K562 (cell line): Measurements from ENCODE around the gene FRA10AC1. TPM values are rescaled to one million over a fixed set of nuclear protein-coding genes. Genes with fewer than 3 reads are reported as not detected.

Source experiments
- CXXC5 ChIP-seq: fragments of 250-450 bp; sonication (Bioruptor Pico); IDR thresholded peaks from 2 replicates; pipeline ENCODE4 v1.8.0; 2022; ENCODE audit warnings: inconsistent platforms, mild to moderate bottlenecking, moderate library complexity
- DIDO1 ChIP-seq: fragments of 450-650 bp; IDR thresholded peaks from 2 replicates; pipeline ENCODE4 v1.6.1; 2016; ENCODE audit warnings: low read depth, missing biosample characterization, missing genetic modification characterization
- E2F3 ChIP-seq: fragments of 250-450 bp; sonication (Bioruptor Pico); IDR thresholded peaks from 2 replicates; pipeline ENCODE4 v1.4.0; 2020; ENCODE audit warnings: mild to moderate bottlenecking
- ETV5 ChIP-seq: sonication (generic); formaldehyde crosslinking; IDR thresholded peaks from 2 replicates; pipeline ENCODE4 v1.4.0; 2020; ENCODE audit warnings: low read depth, mild to moderate bottlenecking, missing genetic modification reagents
- FOXM1 ChIP-seq, 2 experiments: fragments of 450-650 bp in 1 of 2; sonication (generic) in 1 of 2; formaldehyde crosslinking in 1 of 2; IDR thresholded peaks; 2 replicates each; pipeline versions ENCODE4 v1.6.1 to v1.9.0; 2017 to 2022; ENCODE audit warnings: low read depth in 2 of 2, mild to moderate bottlenecking in 2 of 2, missing genetic modification reagents in 1 of 2, moderate library complexity in 1 of 2
- GATAD2A ChIP-seq: fragments of 450-650 bp; IDR thresholded peaks from 2 replicates; pipeline ENCODE4 v1.6.1; 2017
- HDAC2 ChIP-seq: fragments of 450-650 bp; IDR thresholded peaks from 2 replicates; pipeline ENCODE4 v1.6.1; 2016; ENCODE audit warnings: mild to moderate bottlenecking
- HNRNPL ChIP-seq: fragments of 200-400 bp; formaldehyde crosslinking; IDR thresholded peaks from 2 replicates; pipeline ENCODE4 v1.6.1; 2017; ENCODE audit warnings: low read depth, mild to moderate bottlenecking, low read length
- KDM5B ChIP-seq: fragments of 200-600 bp; sonication (generic); IDR thresholded peaks from 2 replicates; pipeline ENCODE4 v1.6.1; 2012; ENCODE audit warnings: low read depth, mild to moderate bottlenecking, moderate library complexity, low read length, control low read depth, inconsistent platforms; ENCODE audit not compliant: insufficient replicate concordance
- L3MBTL2 ChIP-seq: fragments of 450-650 bp; IDR thresholded peaks from 2 replicates; pipeline ENCODE4 v1.6.1; 2016; ENCODE audit warnings: mild to moderate bottlenecking, moderate library complexity
- NCOA1 ChIP-seq: fragments of 450-650 bp; IDR thresholded peaks from 2 replicates; pipeline ENCODE4 v1.6.1; 2016; ENCODE audit warnings: low read depth
- NFIC ChIP-seq: fragments of 450-650 bp; IDR thresholded peaks from 2 replicates; pipeline ENCODE4 v1.6.1; 2017; ENCODE audit warnings: mild to moderate bottlenecking, inconsistent platforms
- POLR2G ChIP-seq: fragments of 200-400 bp; formaldehyde crosslinking; IDR thresholded peaks from 2 replicates; pipeline ENCODE4 v1.6.1; 2017; ENCODE audit warnings: low read depth, mild to moderate bottlenecking, antibody characterized with exemption, low read length, moderate library complexity
- RBM25 ChIP-seq: fragments of 200-400 bp; formaldehyde crosslinking; IDR thresholded peaks from 2 replicates; pipeline ENCODE4 v1.6.1; 2018; ENCODE audit warnings: low read length, low read depth, moderate library complexity; ENCODE audit not compliant: severe bottlenecking
- SUPT5H ChIP-seq: fragments of 450-650 bp; IDR thresholded peaks from 2 replicates; pipeline ENCODE4 v1.6.1; 2016
- TBP ChIP-seq: optimal IDR thresholded peaks from 2 replicates; pipeline ENCODE3; 2011; ENCODE audit warnings: low read depth, low read length, improper control_type of control experiment
- XRCC5 ChIP-seq: fragments of 200-400 bp; formaldehyde crosslinking; IDR thresholded peaks from 2 replicates; pipeline ENCODE4 v1.6.1; 2017; ENCODE audit warnings: low read depth, mild to moderate bottlenecking, low read length
- ZKSCAN1 ChIP-seq: fragments of 150-350 bp; IDR thresholded peaks from 2 replicates; pipeline ENCODE4 v1.6.1; 2016; ENCODE audit warnings: low read depth, low read length
- ZNF561 ChIP-seq: fragments of 450-650 bp; formaldehyde crosslinking; conservative IDR thresholded peaks from 2 replicates; pipeline ENCODE4 v1.4.0; 2020; ENCODE audit warnings: mild to moderate bottlenecking, moderate library complexity
- polyA plus RNA-seq, 8 experiments: library from polyadenylated mRNA; depleted of rRNA in 4 of 8; stranded (reverse) in 5 of 8; unstranded in 3 of 8; fragments of >200 nt; fragmentation: Nextera tagmentation in 2 of 8; fragmentation: Illumina TruSeq in 1 of 8; extraction: Ambion mirVana in 2 of 8; extraction: Trizol in 1 of 8; gene quantifications; 2 replicates each; pipeline versions ENCODE4 v1.2.1 to v1.2.3, GENCODE V29; 2011 to 2014; ENCODE audit warnings: inconsistent platforms in 1 of 8, missing spikeins in 1 of 8
- total RNA-seq, 7 experiments: library from RNA; depleted of rRNA in 6 of 7; stranded (reverse); fragments of >200 nt in 6 of 7; fragmentation: Illumina TruSeq in 2 of 7; extraction: Trizol in 2 of 7; gene quantifications; 2 replicates each; pipeline versions ENCODE4 v1.2.1 to v1.2.3, GENCODE V29; 2011 to 2021; ENCODE audit warnings: low replicate concordance in 1 of 7
- TF ChIP-seq, protein P1 (sequence below), 3 experiments: fragments of 200-800 bp in 1 of 3; fragments of 250-450 bp in 1 of 3; fragments of 450-650 bp in 1 of 3; sonication (Bioruptor Pico) in 1 of 3; sonication (Bioruptor generic) in 1 of 3; formaldehyde crosslinking in 1 of 3; IDR thresholded peaks; 2 replicates each; pipeline versions ENCODE4 v1.6.1 to v1.8.0; 2016 to 2022; ENCODE audit warnings: mild to moderate bottlenecking in 2 of 3, missing genetic modification characterization in 2 of 3, missing compliant biosample characterization in 1 of 3, moderate library complexity in 1 of 3
- TF ChIP-seq, protein P2 (sequence below): sonication (generic); formaldehyde crosslinking; IDR thresholded peaks from 2 replicates; pipeline ENCODE4 v1.8.1; 2023; ENCODE audit warnings: mild to moderate bottlenecking, missing genetic modification reagents, moderate library complexity
- TF ChIP-seq, protein P3 (sequence below): fragments of 450-650 bp; formaldehyde crosslinking; conservative IDR thresholded peaks from 2 replicates; pipeline ENCODE4 v1.4.0; 2022; ENCODE audit warnings: mild to moderate bottlenecking, missing genetic modification characterization

FRA10AC1 gene
- total and polyA plus RNA-seq, 9 of the 15 experiments (the other 6 are each of a cell fraction or from before 2014, with no cell fraction given) = 4.4 to 11.8 (median 8.0) TPM

DNA sequence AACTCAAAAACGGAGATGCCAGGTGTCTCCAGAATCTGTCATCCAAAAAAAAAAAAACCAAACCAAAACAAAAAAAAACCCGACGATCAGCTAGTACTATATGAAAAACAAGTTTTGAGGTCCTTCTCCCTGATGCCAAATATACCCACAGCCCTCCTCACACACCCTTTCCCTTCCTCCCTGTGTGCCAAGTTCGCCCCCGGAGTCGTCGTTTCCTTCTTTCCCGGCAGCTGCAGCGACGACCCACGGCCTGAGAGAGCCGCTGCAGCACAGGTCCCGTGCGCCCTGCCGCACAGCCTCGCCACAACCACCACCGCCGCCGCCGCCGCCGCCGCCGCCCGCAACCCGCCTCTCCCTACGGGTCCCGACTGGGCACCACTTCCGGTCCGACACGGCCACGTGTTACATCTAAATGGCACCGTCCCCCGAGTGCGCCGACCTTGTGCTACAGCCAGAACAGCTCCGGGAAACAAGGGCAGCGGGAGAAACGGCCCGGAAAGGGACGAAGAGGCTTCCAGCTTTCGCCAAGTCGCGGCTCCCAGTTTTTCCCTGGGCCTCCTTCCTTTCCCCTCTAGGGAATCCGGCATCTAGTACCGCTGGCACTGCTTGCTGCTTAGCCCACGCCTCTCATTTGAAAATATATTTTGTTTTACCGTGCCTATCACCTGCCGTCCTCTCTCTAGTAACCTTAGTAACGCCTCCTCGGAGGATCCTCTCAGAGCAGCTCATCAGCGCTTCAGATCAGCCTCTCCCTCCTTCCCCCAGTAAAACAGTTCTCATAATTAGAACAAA, at the start of gene FRA10AC1 (continued):
- TF ChIP-seq RBM25 = no peak
- peak; percentile 32; the same call in 1 of the 2 replicates for TF ChIP-seq FOXM1 (IDR thresholded peaks at IDR 0.05; ENCODE audit: low read depth)
- no peak for TF ChIP-seq FOXM1 (CRISPR knock-in tag; IDR thresholded peaks at IDR 0.05; ENCODE audit: low read depth)
- 0 out of 2 replicates have a peak, but pooled peaks have one; percentile 29 for TF ChIP-seq L3MBTL2
- peak; percentile 50 for TF ChIP-seq HDAC2
- TF ChIP-seq, protein P1, sequence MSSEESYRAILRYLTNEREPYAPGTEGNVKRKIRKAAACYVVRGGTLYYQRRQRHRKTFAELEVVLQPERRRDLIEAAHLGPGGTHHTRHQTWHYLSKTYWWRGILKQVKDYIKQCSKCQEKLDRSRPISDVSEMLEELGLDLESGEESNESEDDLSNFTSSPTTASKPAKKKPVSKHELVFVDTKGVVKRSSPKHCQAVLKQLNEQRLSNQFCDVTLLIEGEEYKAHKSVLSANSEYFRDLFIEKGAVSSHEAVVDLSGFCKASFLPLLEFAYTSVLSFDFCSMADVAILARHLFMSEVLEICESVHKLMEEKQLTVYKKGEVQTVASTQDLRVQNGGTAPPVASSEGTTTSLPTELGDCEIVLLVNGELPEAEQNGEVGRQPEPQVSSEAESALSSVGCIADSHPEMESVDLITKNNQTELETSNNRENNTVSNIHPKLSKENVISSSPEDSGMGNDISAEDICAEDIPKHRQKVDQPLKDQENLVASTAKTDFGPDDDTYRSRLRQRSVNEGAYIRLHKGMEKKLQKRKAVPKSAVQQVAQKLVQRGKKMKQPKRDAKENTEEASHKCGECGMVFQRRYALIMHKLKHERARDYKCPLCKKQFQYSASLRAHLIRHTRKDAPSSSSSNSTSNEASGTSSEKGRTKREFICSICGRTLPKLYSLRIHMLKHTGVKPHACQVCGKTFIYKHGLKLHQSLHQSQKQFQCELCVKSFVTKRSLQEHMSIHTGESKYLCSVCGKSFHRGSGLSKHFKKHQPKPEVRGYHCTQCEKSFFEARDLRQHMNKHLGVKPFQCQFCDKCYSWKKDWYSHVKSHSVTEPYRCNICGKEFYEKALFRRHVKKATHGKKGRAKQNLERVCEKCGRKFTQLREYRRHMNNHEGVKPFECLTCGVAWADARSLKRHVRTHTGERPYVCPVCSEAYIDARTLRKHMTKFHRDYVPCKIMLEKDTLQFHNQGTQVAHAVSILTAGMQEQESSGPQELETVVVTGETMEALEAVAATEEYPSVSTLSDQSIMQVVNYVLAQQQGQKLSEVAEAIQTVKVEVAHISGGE (CRISPR knock-in tag; IDR thresholded peaks at IDR 0.05) = peak; percentile 97 to 100 (median 100)
- TF ChIP-seq, protein P2, sequence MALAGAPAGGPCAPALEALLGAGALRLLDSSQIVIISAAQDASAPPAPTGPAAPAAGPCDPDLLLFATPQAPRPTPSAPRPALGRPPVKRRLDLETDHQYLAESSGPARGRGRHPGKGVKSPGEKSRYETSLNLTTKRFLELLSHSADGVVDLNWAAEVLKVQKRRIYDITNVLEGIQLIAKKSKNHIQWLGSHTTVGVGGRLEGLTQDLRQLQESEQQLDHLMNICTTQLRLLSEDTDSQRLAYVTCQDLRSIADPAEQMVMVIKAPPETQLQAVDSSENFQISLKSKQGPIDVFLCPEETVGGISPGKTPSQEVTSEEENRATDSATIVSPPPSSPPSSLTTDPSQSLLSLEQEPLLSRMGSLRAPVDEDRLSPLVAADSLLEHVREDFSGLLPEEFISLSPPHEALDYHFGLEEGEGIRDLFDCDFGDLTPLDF (CRISPR knock-in tag) = no peak
- peak; percentile 75 for TF ChIP-seq SUPT5H
- peak; percentile 80 for TF ChIP-seq TBP
- TF ChIP-seq, protein P3, sequence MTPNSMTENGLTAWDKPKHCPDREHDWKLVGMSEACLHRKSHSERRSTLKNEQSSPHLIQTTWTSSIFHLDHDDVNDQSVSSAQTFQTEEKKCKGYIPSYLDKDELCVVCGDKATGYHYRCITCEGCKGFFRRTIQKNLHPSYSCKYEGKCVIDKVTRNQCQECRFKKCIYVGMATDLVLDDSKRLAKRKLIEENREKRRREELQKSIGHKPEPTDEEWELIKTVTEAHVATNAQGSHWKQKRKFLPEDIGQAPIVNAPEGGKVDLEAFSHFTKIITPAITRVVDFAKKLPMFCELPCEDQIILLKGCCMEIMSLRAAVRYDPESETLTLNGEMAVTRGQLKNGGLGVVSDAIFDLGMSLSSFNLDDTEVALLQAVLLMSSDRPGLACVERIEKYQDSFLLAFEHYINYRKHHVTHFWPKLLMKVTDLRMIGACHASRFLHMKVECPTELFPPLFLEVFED (CRISPR knock-in tag) = no peak
- TF ChIP-seq ZKSCAN1 = 0 out of 2 replicates have a peak, but pooled peaks have one; percentile 25
- TF ChIP-seq E2F3 (CRISPR knock-in tag) = no peak
- TF ChIP-seq XRCC5 = peak; percentile 98
- TF ChIP-seq GATAD2A = peak; percentile 42; the same call in 1 of the 2 replicates
- no peak for TF ChIP-seq KDM5B
- peak; percentile 82 for TF ChIP-seq POLR2G
- TF ChIP-seq NCOA1 = peak; percentile 97
- peak; percentile 40; the same call in 1 of the 2 replicates for TF ChIP-seq ETV5 (CRISPR knock-in tag)
- peak; percentile 83 for TF ChIP-seq CXXC5 (CRISPR knock-in tag)
- TF ChIP-seq DIDO1 (tag) = peak; percentile 90
- peak; percentile 63 for TF ChIP-seq NFIC
- TF ChIP-seq ZNF561 (CRISPR knock-in tag) = no peak
- 0 out of 2 replicates have a peak, but pooled peaks have one; percentile 24 for TF ChIP-seq HNRNPL
